SKM-1 (cell line): ENCODE results near the gene DDX54.
"Not testable (repeated sequence)": the region's sequence is repeated elsewhere in the genome, so short reads cannot be mapped to it uniquely, and the experiment has no call there.

Experiments
- DNase-seq: peaks from one replicate; lab custom pipeline; 2025; ENCODE audit not compliant: unreplicated experiment; lab: John Stamatoyannopoulos, UW

DDX54 gene

GRCh38 chr12:113128802-113129663 lies 56.2 kb downstream of the DDX54 start:
- no peak for DNase-seq

- no peak for DNase-seq
These were observed 57.5 kb downstream of the DDX54 start for GRCh38 chr12:113127791-113128199.

GRCh38 chr12:113120670-113121370 lies 64.5 kb downstream of the DDX54 start:
- no peak for DNase-seq

- DNase-seq: no peak
These were observed 65.2 kb downstream of the DDX54 start for GRCh38 chr12:113119980-113120669.

- no peak for DNase-seq
These were observed 67.1 kb downstream of the DDX54 start for GRCh38 chr12:113118142-113118541.

GRCh38 chr12:113117684-113118083 lies 67.6 kb downstream of the DDX54 start:
- DNase-seq: not testable (repeated sequence)

- DNase-seq: no peak
These were observed 68.4 kb downstream of the DDX54 start for GRCh38 chr12:113116875-113117274.

- no peak for DNase-seq
These were observed 69.7 kb downstream of the DDX54 start for GRCh38 chr12:113115455-113116126.

GRCh38 chr12:113114447-113115178 lies 70.7 kb downstream of the DDX54 start:
- no peak for DNase-seq

GRCh38 chr12:113113397-113113796 lies 71.9 kb downstream of the DDX54 start:
- no peak for DNase-seq

- no peak for DNase-seq
These were observed 73.0 kb downstream of the DDX54 start for GRCh38 chr12:113112043-113112899.

- DNase-seq: no peak
These were observed 74.0 kb downstream of the DDX54 start for GRCh38 chr12:113111247-113111646.

- DNase-seq: no peak
These were observed 75.2 kb downstream of the DDX54 start for GRCh38 chr12:113109872-113110599.

- DNase-seq: no peak
These were observed 75.9 kb downstream of the DDX54 start for GRCh38 chr12:113109360-113109759.

GRCh38 chr12:113108308-113108707 lies 77.0 kb downstream of the DDX54 start:
- DNase-seq: no peak
